OCI-LY7 (cell line): ENCODE results near the gene ICAM2. TPM values are rescaled to one million over a fixed set of nuclear protein-coding genes. Genes with fewer than 3 reads are reported as not detected.

ENCODE experiments used
- BruUV-seq: library from RNA; stranded (reverse); fragments of 400-500 nt; replicated peaks from 2 replicates; lab custom pipeline; 2021; lab: Mats Ljungman, UMichigan
- CTCF ChIA-PET: fragments of 300-600 bp; sonication (Branson Sonifier 250); formaldehyde crosslinking; loops from one replicate; lab custom pipeline; 2022; ENCODE audit warnings: antibody characterized with exemption; ENCODE audit not compliant: unreplicated experiment; lab: Charles Lee
- POLR2A ChIA-PET: fragments of 300-600 bp; sonication (Branson Sonifier 250); formaldehyde crosslinking; loops from one replicate; lab custom pipeline; 2022; ENCODE audit warnings: antibody characterized with exemption; lab: Charles Lee
- DNase-seq: peaks from one replicate; pipeline ENCODE4 v3.0.0-alpha.2; 2015; ENCODE audit warnings: low spot score
- H2AFZ ChIP-seq: fragments of 200-600 bp; sonication (generic), shearing (Covaris generic); 2 replicates; pipeline ENCODE4 v1.6.1; 2014; ENCODE audit warnings: mild to moderate bottlenecking, antibody characterized with exemption, low read length, moderate library complexity
- H3K27ac ChIP-seq: fragments of 200-600 bp; sonication (generic); 2 replicates; pipeline ENCODE4 v1.5.1; 2014; ENCODE audit warnings: mixed run types, low read depth, mild to moderate bottlenecking, moderate library complexity, low read length, inconsistent platforms; ENCODE audit not compliant: poor library complexity, severe bottlenecking
- H3K36me3 ChIP-seq: fragments of 200-600 bp; sonication (generic); 2 replicates; pipeline ENCODE4 v1.6.1; 2014; ENCODE audit warnings: mild to moderate bottlenecking, antibody characterized with exemption, low read length, moderate library complexity, mixed read lengths; ENCODE audit not compliant: insufficient read depth
- H3K4me1 ChIP-seq: fragments of 200-600 bp; sonication (generic); 2 replicates; pipeline ENCODE4 v1.5.1; 2014; ENCODE audit warnings: mild to moderate bottlenecking, low read length; ENCODE audit not compliant: insufficient read depth, poor library complexity, severe bottlenecking
- H3K4me2 ChIP-seq: fragments of 200-600 bp; sonication (generic); 2 replicates; pipeline ENCODE4 v1.6.1; 2014; ENCODE audit warnings: mild to moderate bottlenecking, low read length
- H3K4me3 ChIP-seq: fragments of 200-600 bp; sonication (generic); 2 replicates; pipeline ENCODE4 v1.5.1; 2014; ENCODE audit warnings: mild to moderate bottlenecking, low read depth, low read length; ENCODE audit not compliant: poor library complexity, severe bottlenecking
- H3K79me2 ChIP-seq: fragments of 200-600 bp; sonication (generic); 2 replicates; pipeline ENCODE4 v1.6.1; 2016; ENCODE audit warnings: low read depth, mild to moderate bottlenecking, low read length, moderate library complexity, mixed read lengths; ENCODE audit not compliant: insufficient read depth
- H3K9me2 ChIP-seq: fragments of 200-600 bp; sonication (generic); 2 replicates; pipeline ENCODE4 v1.6.1; 2016; ENCODE audit warnings: mild to moderate bottlenecking, low read length, mixed read lengths; ENCODE audit not compliant: insufficient read depth
- H3K9me3 ChIP-seq: fragments of 200-600 bp; sonication (generic); 2 replicates; pipeline ENCODE4 v1.6.1; 2014; ENCODE audit warnings: mild to moderate bottlenecking, mixed run types, low read length, mixed read lengths
- H4K20me1 ChIP-seq: fragments of 200-600 bp; sonication (generic); 2 replicates; pipeline ENCODE4 v1.6.1; 2014; ENCODE audit warnings: mild to moderate bottlenecking, antibody characterized with exemption, low read length, moderate library complexity, mixed read lengths; ENCODE audit not compliant: insufficient read depth
- EZH2phosphoT487 ChIP-seq: fragments of 200-600 bp; sonication (generic); IDR thresholded peaks from 2 replicates; pipeline ENCODE4 v1.6.1; 2018; ENCODE audit warnings: low read depth, borderline replicate concordance, mild to moderate bottlenecking, mixed run types, antibody characterized with exemption, low read length, moderate library complexity, mixed read lengths
- intact Hi-C: fragments of 100-400 bp; cut with micrococcal nuclease; formaldehyde crosslinking; loops from one replicate; pipeline ENCODE4 v1.10.0; 2022; ENCODE audit not compliant: unreplicated experiment
- total RNA-seq, 2 experiments: library from RNA; depleted of rRNA in 1 of 2; stranded (reverse); fragments of >200 nt in 1 of 2; shearing (Covaris generic) in 1 of 2; gene quantifications; 2 replicates each; pipeline ENCODE4 v1.2.3, GENCODE V29; 2014 to 2022
- TF ChIP-seq, protein P1 (sequence below): fragments of 200-600 bp; sonication (generic); conservative IDR thresholded peaks from 2 replicates; pipeline ENCODE4 v1.5.1; 2014; ENCODE audit warnings: mild to moderate bottlenecking, antibody characterized with exemption, low read length, moderate library complexity, mixed read lengths

The ICAM2 gene
- total RNA-seq, 2 experiments from 2014 or later, result 88.7 to 112 TPM

DNA sequence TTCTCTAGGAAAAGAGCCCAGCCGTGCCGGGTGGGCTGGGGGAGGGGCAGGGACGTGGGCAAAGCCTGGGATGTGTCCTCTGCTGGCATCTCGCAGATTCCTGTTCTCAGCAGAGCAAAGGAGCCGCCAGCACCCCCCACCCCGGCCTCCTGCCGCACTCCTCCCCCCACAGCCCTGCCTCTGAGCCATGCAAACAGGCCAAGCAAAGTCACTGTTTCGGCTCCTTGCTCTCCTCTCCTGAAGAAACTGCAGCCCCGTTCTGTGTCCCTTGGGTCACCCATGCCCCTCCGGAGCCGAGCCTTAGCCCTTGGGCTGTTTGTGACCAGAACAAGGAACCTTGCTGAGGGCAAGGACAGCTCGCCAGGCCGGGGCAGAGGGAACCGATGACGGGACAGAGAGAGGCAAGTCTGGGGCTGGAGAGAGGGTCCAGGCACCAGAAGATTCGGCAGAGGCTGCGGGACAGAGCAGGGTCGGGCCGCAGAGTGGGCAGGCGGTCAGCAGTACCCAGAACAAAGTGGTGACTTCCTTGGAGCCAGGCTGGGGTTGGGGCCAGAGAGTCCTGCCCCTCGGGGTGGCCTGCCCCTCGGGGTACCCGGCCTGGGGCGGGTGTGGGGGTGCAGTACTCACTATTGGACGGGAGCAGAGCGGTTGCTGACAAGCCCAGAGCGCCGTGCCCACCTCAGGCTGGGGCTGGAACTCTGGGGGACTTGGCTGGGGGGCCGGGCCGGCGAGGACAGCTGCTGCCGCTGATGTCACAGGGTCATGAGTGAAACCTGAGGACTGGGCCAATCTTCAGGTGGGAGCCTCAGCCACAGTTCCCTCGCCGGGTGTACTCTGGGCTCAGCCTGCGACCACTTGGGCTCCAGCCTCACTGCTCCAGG, 31.5 kb downstream of the ICAM2 start:
- no peak for DNase-seq
- Histone ChIP-seq H2AFZ (no peak overlapping the region), H4K20me1 (no peaks in the 10 kb centered on the region), H3K4me2 (no peak overlapping the region), H3K9me2 (no peaks in the 10 kb centered on the region), H3K4me1 (peaks cover 9% of the 10 kb centered on the region), H3K36me3 (no peaks in the 10 kb centered on the region), H3K4me3 (no peak overlapping the region), H3K27ac (no peak overlapping the region), H3K9me3 (no peaks in the 10 kb centered on the region), H3K79me2 (no peaks in the 10 kb centered on the region)
- intact Hi-C loops, result no loop called here
- TF ChIP-seq, protein P1, sequence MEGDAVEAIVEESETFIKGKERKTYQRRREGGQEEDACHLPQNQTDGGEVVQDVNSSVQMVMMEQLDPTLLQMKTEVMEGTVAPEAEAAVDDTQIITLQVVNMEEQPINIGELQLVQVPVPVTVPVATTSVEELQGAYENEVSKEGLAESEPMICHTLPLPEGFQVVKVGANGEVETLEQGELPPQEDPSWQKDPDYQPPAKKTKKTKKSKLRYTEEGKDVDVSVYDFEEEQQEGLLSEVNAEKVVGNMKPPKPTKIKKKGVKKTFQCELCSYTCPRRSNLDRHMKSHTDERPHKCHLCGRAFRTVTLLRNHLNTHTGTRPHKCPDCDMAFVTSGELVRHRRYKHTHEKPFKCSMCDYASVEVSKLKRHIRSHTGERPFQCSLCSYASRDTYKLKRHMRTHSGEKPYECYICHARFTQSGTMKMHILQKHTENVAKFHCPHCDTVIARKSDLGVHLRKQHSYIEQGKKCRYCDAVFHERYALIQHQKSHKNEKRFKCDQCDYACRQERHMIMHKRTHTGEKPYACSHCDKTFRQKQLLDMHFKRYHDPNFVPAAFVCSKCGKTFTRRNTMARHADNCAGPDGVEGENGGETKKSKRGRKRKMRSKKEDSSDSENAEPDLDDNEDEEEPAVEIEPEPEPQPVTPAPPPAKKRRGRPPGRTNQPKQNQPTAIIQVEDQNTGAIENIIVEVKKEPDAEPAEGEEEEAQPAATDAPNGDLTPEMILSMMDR, result no peak
- TF ChIP-seq EZH2phosphoT487, result no peak
- CTCF ChIA-PET, result no interaction called here
- POLR2A ChIA-PET, result no interaction called here
- no TSS peak for BruUV-seq

DNA sequence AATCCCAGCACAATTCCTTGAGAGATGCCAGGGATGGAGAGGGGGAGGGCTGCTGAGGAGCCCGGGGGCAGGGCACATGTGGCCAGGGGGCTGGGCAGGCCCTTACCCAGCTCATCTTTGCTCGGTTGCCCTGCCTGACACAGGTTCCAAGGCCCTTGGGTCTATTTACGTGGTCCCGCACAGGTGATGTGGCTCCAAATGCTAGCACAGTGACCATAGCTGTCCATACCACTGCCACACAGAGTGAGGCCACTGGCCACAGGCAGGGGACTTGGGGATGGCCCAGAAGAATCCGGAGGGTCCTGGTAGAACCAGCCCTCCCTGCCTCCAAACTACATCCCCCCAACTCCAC, 32.3 kb downstream of the ICAM2 start:
- no peaks in the 10 kb centered on the region for H3K9me2 ChIP-seq
- no peak for DNase-seq
- TF ChIP-seq, protein P1, result no peak
- TF ChIP-seq EZH2phosphoT487, result no peak
- peaks cover 9% of the 10 kb centered on the region for H3K4me1 ChIP-seq
- POLR2A ChIA-PET, result no interaction called here
- 0 out of 2 replicates have a peak, but pooled peaks cover 1% of the 10 kb centered on the region for H3K9me3 ChIP-seq
- no peaks in the 10 kb centered on the region for H3K79me2 ChIP-seq
- intact Hi-C loops, result no loop called here
- no peak overlapping the region for H3K4me3 ChIP-seq
- H4K20me1 ChIP-seq, result no peaks in the 10 kb centered on the region
- H3K4me2 ChIP-seq, result no peak overlapping the region
- no peak overlapping the region for H2AFZ ChIP-seq
- H3K36me3 ChIP-seq, result no peaks in the 10 kb centered on the region
- CTCF ChIA-PET, result no interaction called here
- BruUV-seq, result no TSS peak
- H3K27ac ChIP-seq, result no peak overlapping the region
